ENCODE results near the gene SAPCD1. TPM values are rescaled to one million over a fixed set of nuclear protein-coding genes. Genes with fewer than 3 reads are reported as not detected.

SAPCD1 gene
- total RNA-seq, 2 donors from 2014 or later, result 3.6 to 4.2 TPM

GRCh38 chr6:31734821-31735406 lies 27.5 kb upstream of the SAPCD1 start:
- Mint-ChIP-seq H3K27me3 (no peaks in the 10 kb centered on the region), H3K4me3 (peak overlapping the region; percentile 99), H3K27ac (peak overlapping the region; percentile 96), H3K4me1 (peaks cover 60% of the 10 kb centered on the region), H3K36me3 (ENCODE audit: low read depth) (peaks cover 11% of the 10 kb centered on the region)
- H3K9me3 ChIP-seq (ENCODE audit: control insufficient read depth, low read length, poor library complexity, severe bottlenecking), result no peaks in the 10 kb centered on the region
- peak; percentile 19 for ATAC-seq
- DNase-seq, result peak in 1 of 3 donors; percentile 47

DNA sequence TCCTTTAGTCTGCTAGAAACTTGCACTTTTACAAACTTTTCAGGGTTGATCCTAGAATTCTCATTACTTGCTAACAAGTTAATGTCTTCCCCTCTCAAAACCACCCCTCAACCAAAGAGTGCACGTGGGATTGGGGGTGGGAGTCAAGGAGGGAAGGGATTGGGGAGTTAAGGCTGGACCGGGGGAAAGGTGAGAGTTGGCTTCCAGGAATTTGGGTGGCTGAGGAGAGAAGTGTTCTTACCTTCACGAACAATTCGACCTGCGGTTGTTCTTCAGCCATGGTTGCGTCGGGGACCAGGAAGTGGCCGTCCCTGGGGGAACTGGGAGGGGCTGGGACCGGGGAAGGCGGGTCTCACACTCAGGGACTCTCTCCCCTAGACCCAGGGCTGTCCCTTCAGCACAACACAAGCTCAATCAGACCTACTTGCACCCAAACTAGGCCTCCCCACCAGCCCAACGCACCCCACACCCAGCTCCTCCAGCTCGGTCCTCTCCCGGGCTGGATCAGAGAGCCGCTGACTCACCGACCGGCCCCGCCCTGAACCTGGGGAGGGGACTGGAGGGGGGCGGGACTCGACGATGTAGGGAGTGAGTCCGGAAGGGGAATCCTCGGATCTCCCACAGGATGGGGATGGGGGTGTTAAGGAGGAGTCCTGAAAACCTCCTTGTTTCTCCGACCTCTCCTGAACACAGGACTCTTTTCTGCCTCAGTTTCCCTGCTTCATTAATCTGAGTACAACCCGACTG lies 26.3 kb upstream of the SAPCD1 start, which contains the start of gene CLIC1:
TSS of gene CLIC1 (minus strand) at position 510 of the 747 bp plus-strand sequence. CDS start at position 280, 230 bp downstream.
- ATAC-seq, result peak; percentile 16
- peak in 2 of 3 donors; percentile 62 to 65 for DNase-seq
- no peaks in the 10 kb centered on the region for H3K27me3 Mint-ChIP-seq

GRCh38 chr6:31736768-31737314 lies 25.6 kb upstream of the SAPCD1 start:
- H3K4me1 Mint-ChIP-seq, result peaks cover 62% of the 10 kb centered on the region
- DNase-seq (no peak), ATAC-seq (no peak)
- H3K9me3 ChIP-seq (ENCODE audit: control insufficient read depth, low read length, poor library complexity, severe bottlenecking), result no peaks in the 10 kb centered on the region
- H3K27me3 Mint-ChIP-seq, result no peaks in the 10 kb centered on the region
- H3K27ac Mint-ChIP-seq, result peak overlapping the region; percentile 96
- peak overlapping the region; percentile 99 for H3K4me3 Mint-ChIP-seq
- H3K36me3 Mint-ChIP-seq (ENCODE audit: low read depth), result peaks cover 8% of the 10 kb centered on the region

More for the DNA sequence above, 26.3 kb upstream of the SAPCD1 start, which contains the start of gene CLIC1:
- Mint-ChIP-seq H3K4me3 (peak within 1 kb of the TSS; percentile 99), H3K36me3 (ENCODE audit: low read depth) (peaks cover 8% of the 10 kb centered on the region), H3K4me1 (peaks cover 62% of the 10 kb centered on the region), H3K27ac (peak within 1 kb of the TSS; percentile 96)
- no peaks in the 10 kb centered on the region for H3K9me3 ChIP-seq (ENCODE audit: control insufficient read depth, low read length, poor library complexity, severe bottlenecking)

GRCh38 chr6:31737315-31737990 lies 25.0 kb upstream of the SAPCD1 start:
- no peaks in the 10 kb centered on the region for H3K9me3 ChIP-seq (ENCODE audit: control insufficient read depth, low read length, poor library complexity, severe bottlenecking)
- Mint-ChIP-seq H3K36me3 (ENCODE audit: low read depth) (peaks cover 8% of the 10 kb centered on the region), H3K4me1 (peaks cover 62% of the 10 kb centered on the region), H3K4me3 (peak overlapping the region; percentile 99), H3K27ac (peak overlapping the region; percentile 96), H3K27me3 (no peaks in the 10 kb centered on the region)
- ATAC-seq (no peak), DNase-seq (no peak)

- H3K9me3 ChIP-seq (ENCODE audit: control insufficient read depth, low read length, poor library complexity, severe bottlenecking), result no peaks in the 10 kb centered on the region
- peak overlapping the region; percentile 99 for H3K4me3 Mint-ChIP-seq
- H3K36me3 Mint-ChIP-seq (ENCODE audit: low read depth), result peaks cover 8% of the 10 kb centered on the region
- peak; percentile 58 for ATAC-seq
- H3K4me1 Mint-ChIP-seq, result peaks cover 67% of the 10 kb centered on the region
- peak; percentile 29 to 54 (median 39) for DNase-seq
- peak overlapping the region; percentile 96 for H3K27ac Mint-ChIP-seq
- no peaks in the 10 kb centered on the region for H3K27me3 Mint-ChIP-seq
Measured at GRCh38 chr6:31737991-31738979, 24.2 kb upstream of the SAPCD1 start.

DNA sequence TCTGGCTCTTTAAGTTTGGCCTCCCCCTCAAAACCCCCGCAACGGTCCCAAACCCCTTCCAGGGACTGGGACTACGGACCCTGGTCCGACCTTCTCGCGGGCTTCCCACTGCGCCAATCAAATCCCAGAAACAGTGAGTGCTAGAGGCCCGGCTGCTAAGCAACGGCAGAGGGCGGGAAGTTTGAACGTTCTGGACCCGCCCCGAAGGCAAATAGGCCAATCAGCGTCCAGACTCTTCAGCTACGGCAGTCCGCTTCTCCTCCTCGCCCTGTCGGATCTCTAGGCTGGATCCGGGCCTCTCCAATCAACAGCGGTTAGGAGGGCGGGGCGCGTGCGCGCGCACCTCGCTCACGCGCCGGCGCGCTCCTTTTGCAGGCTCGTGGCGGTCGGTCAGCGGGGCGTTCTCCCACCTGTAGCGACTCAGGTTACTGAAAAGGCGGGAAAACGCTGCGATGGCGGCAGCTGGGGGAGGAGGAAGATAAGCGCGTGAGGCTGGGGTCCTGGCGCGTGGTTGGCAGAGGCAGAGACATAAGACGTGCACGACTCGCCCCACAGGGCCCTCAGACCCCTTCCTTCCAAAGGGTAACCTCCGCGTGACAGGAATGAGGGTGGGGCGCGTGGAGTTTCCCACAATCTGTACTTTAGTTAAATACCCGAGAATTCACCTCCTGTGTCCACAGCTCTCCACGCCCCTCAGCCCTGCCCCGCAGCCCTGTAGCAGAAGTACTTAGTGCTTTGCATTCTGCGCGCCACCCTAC lies 22.6 kb upstream of the SAPCD1 start, which contains the start of gene MSH5:
TSS of gene MSH5 (plus strand) at position 367 of the 758 bp plus-strand sequence. CDS start 462 bp downstream, outside the sequence.
- H3K9me3 ChIP-seq (ENCODE audit: control insufficient read depth, low read length, poor library complexity, severe bottlenecking), result no peaks in the 10 kb centered on the region
- H3K4me1 Mint-ChIP-seq, result peaks cover 61% of the 10 kb centered on the region
- H3K27ac Mint-ChIP-seq, result peak within 1 kb of the TSS; percentile 96

DNA sequence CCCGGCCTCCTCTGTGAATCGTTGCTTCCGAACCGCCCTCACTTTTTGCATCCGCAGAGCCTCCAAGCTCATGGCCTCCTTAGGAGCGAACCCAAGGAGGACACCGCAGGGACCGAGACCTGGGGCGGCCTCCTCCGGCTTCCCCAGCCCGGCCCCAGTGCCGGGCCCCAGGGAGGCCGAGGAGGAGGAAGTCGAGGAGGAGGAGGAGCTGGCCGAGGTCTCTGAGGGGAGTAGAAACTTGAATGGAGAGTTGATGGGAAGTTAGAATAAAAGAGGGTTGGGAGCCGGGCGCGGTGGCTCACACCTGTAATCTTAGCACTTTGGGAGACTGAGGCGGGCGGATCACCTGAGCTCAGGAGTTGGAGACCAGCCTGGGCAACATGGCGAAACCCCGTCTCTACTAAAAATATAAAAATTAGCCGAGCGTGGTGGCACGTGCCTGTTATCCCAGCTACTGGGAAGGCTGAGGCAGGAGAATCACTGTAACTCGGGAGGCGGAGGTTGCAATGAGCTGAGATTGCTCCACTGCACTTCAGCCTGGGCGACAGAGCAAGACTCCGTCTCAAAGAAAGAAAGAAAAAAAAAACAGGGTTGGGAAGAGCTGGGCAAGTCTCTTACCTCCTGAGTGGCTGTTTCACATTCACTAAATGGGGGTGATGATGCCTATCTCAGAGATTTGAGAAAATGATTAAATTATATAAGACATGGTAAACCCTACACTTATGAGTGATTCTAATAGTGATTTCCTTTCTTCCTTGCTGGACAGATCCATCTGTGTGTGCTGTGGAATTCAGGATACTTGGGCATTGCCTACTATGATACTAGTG lies 21.8 kb upstream of the SAPCD1 start:
- H3K4me1 Mint-ChIP-seq, result peaks cover 53% of the 10 kb centered on the region
- H3K27me3 Mint-ChIP-seq, result no peaks in the 10 kb centered on the region
- ATAC-seq (no peak), DNase-seq (no peak)
- peaks cover 5% of the 10 kb centered on the region for H3K36me3 Mint-ChIP-seq (ENCODE audit: low read depth)
- peak overlapping the region; percentile 96 for H3K27ac Mint-ChIP-seq
- H3K9me3 ChIP-seq (ENCODE audit: control insufficient read depth, low read length, poor library complexity, severe bottlenecking), result no peaks in the 10 kb centered on the region
- H3K4me3 Mint-ChIP-seq, result peak overlapping the region; percentile 97

More for the DNA sequence above, 22.6 kb upstream of the SAPCD1 start, which contains the start of gene MSH5:
- ATAC-seq, result peak; percentile 90
- Mint-ChIP-seq H3K27me3 (no peaks in the 10 kb centered on the region), H3K36me3 (ENCODE audit: low read depth) (peaks cover 8% of the 10 kb centered on the region), H3K4me3 (peak within 1 kb of the TSS; percentile 99)
- DNase-seq, result peak; percentile 87 to 94 (median 91)

GRCh38 chr6:31741815-31742214 lies 20.6 kb upstream of the SAPCD1 start:
- Mint-ChIP-seq H3K4me1 (peaks cover 45% of the 10 kb centered on the region), H3K36me3 (ENCODE audit: low read depth) (no peaks in the 10 kb centered on the region), H3K4me3 (peak overlapping the region; percentile 33), H3K27ac (no peak overlapping the region), H3K27me3 (no peaks in the 10 kb centered on the region)
- ATAC-seq (no peak), DNase-seq (no peak)
- no peaks in the 10 kb centered on the region for H3K9me3 ChIP-seq (ENCODE audit: control insufficient read depth, low read length, poor library complexity, severe bottlenecking)

- Mint-ChIP-seq H3K36me3 (ENCODE audit: low read depth) (peaks cover 2% of the 10 kb centered on the region), H3K4me3 (no peak overlapping the region), H3K27me3 (no peaks in the 10 kb centered on the region), H3K27ac (no peak overlapping the region), H3K4me1 (peaks cover 35% of the 10 kb centered on the region)
- no peaks in the 10 kb centered on the region for H3K9me3 ChIP-seq (ENCODE audit: control insufficient read depth, low read length, poor library complexity, severe bottlenecking)
- ATAC-seq, result no peak
- DNase-seq, result no peak
Measured at GRCh38 chr6:31742894-31743293, 19.6 kb upstream of the SAPCD1 start.

GRCh38 chr6:31744422-31744821 lies 18.0 kb upstream of the SAPCD1 start:
- H3K4me3 Mint-ChIP-seq, result no peak overlapping the region
- no peak for ATAC-seq
- H3K27me3 Mint-ChIP-seq, result no peaks in the 10 kb centered on the region
- DNase-seq, result no peak
- H3K36me3 Mint-ChIP-seq (ENCODE audit: low read depth), result peaks cover 2% of the 10 kb centered on the region
- H3K4me1 Mint-ChIP-seq, result peaks cover 20% of the 10 kb centered on the region
- H3K27ac Mint-ChIP-seq, result no peak overlapping the region
- no peaks in the 10 kb centered on the region for H3K9me3 ChIP-seq (ENCODE audit: control insufficient read depth, low read length, poor library complexity, severe bottlenecking)
